LNCaP clone FGC (cell line): ENCODE data around the gene SMARCC1.

Experiments
- DNase-seq: peaks from one replicate; pipeline ENCODE4 v3.0.0-alpha.2; 2011; ENCODE audit warnings: low read depth
- H3K4me3 ChIP-seq: 2 replicates; pipeline ENCODE4 v1.5.1; 2011; ENCODE audit warnings: mild to moderate bottlenecking, low read depth, low read length, control low read depth
- CTCF ChIP-seq: IDR thresholded peaks from 2 replicates; pipeline ENCODE4 v1.5.1; 2012; ENCODE audit warnings: mild to moderate bottlenecking; ENCODE audit not compliant: control insufficient read depth, insufficient read depth; ENCODE audit errors: extremely low read depth

SMARCC1 gene

GRCh38 chr3:47581835-47582234 is 199.9 kb downstream of the SMARCC1 start:
- H3K4me3 ChIP-seq = no peak overlapping the region
- TF ChIP-seq CTCF = no peak
- DNase-seq = no peak

GRCh38 chr3:47581422-47581821 is 200.3 kb downstream of the SMARCC1 start:
- no peak for TF ChIP-seq CTCF
- DNase-seq = no peak
- no peak overlapping the region for H3K4me3 ChIP-seq

GRCh38 chr3:47580481-47580880 is 201.2 kb downstream of the SMARCC1 start:
- H3K4me3 ChIP-seq = no peak overlapping the region
- DNase-seq = no peak
- no peak for TF ChIP-seq CTCF

GRCh38 chr3:47579875-47580274 is 201.8 kb downstream of the SMARCC1 start:
- DNase-seq = no peak
- H3K4me3 ChIP-seq = no peak overlapping the region
- TF ChIP-seq CTCF = no peak

- TF ChIP-seq CTCF = no peak
- H3K4me3 ChIP-seq = peak within 1 kb of the TSS; percentile 57
- no peak for DNase-seq
Measured at GRCh38 chr3:47578691-47579632, 202.7 kb downstream of the SMARCC1 start, which contains the start of gene CSPG5. CSPG5 (minus strand) TSS chr3:47578865; CDS start chr3:47578693, 172 bp downstream.

- peak overlapping the region; percentile 57 for H3K4me3 ChIP-seq
- DNase-seq = no peak
- no peak for TF ChIP-seq CTCF
Measured at GRCh38 chr3:47578119-47578632, 203.5 kb downstream of the SMARCC1 start.
